T1000 (cell line): ENCODE measurements around the gene ITGA2.
"Not testable (repeated sequence)": the region's sequence is repeated elsewhere in the genome, so short reads cannot be mapped to it uniquely, and the experiment has no call there.

Experiments
- DNase-seq: peaks from one replicate; lab custom pipeline; 2025; ENCODE audit warnings: mixed read lengths; lab: John Stamatoyannopoulos, UW

Gene ITGA2

GRCh38 chr5:52989025-52989780, at the start of gene ITGA2:
ITGA2 (plus strand) TSS chr5:52989352; CDS start chr5:52989469, 117 bp downstream.
- DNase-seq, result peak; percentile 43

- no peak for DNase-seq
Measured at GRCh38 chr5:52943285-52943684, 45.9 kb upstream of the ITGA2 start.

- no peak for DNase-seq
Measured at GRCh38 chr5:52943808-52944207, 45.3 kb upstream of the ITGA2 start.

DNA sequence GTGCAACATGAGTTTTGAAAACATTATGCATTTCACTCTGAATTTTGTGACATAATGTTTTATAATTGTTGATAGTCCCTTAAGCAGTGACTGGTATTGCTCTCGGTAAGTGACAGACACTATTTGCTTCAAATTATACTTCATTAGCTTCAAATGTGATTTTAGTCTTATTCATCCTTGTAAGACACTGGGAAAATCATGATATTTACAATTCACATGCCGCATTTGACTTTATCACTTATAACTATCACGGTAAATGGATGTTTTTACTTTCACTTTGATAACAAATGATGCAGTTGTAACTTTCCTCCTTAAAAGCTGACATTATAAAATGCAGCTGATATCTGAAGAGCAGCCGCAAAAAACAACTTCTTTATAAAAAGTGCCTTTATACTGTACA, 44.1 kb upstream of the ITGA2 start:
- DNase-seq, result no peak

DNA sequence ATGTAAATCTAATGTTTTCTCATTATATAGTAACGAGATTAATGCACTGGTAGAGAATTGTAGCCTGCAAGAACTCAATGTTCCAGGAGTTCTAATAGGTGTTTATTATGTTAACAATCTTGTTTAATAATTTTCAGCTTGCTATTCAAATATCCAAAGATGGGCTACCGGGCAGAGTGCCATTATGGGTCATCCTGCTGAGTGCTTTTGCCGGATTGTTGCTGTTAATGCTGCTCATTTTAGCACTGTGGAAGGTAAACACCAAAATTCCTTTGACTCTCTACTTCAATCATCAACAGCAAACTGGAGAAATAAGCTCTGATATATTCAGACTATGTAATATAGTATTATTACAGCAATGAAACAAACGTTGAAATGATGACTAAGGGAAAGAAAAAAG, 41.9 kb upstream of the ITGA2 start:
- no peak for DNase-seq

DNA sequence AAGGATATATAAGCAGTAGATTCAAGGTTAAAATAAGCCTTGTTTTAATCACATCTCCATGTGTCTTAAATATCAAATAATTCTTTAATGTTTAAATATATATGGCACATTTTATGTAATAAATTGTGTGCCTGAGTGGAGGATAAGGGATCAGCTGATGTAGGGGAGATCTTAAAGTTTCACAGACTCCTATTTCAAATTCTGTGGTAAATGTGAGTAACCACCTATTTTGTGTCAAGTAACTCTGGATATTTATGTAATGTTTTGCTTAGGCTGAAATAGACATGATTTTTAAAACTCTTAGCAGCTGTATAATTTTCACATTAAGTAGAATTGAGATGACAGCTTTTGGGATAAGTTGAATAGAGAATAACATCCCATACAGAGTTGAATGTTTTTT, 41.3 kb upstream of the ITGA2 start:
- no peak for DNase-seq

- DNase-seq, result peak; percentile 37
Measured at GRCh38 chr5:52948418-52949076, 40.6 kb upstream of the ITGA2 start.

GRCh38 chr5:52950686-52951085, 38.5 kb upstream of the ITGA2 start:
- DNase-seq, result no peak

GRCh38 chr5:52952483-52952882, 36.7 kb upstream of the ITGA2 start:
- no peak for DNase-seq

DNA sequence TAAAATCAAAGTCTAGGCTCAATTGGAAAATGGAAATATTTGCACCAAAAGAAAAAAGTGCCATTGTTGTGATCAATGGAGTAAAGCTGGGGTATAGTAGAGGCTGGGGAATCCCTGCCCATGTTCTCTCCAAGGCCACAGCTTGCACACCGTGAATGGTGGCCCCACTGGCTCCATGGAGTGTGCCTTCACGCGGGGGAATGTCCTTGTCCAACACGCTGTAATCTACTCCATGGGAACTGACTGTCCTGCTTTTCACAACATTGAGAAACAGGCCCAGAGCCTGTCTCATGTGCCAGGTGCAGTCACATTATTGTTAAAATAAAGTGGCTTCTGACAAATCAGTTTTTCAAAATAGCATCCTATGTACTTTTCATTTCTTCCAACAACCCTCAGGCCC, 33.1 kb upstream of the ITGA2 start:
- no peak for DNase-seq

GRCh38 chr5:52956915-52957747, 32.0 kb upstream of the ITGA2 start:
- DNase-seq, result no peak

GRCh38 chr5:52961274-52961681, 27.9 kb upstream of the ITGA2 start:
- no peak for DNase-seq

GRCh38 chr5:52963636-52964035, 25.5 kb upstream of the ITGA2 start:
- DNase-seq, result no peak

- DNase-seq, result no peak
Measured at GRCh38 chr5:52964138-52964537, 25.0 kb upstream of the ITGA2 start.

DNA sequence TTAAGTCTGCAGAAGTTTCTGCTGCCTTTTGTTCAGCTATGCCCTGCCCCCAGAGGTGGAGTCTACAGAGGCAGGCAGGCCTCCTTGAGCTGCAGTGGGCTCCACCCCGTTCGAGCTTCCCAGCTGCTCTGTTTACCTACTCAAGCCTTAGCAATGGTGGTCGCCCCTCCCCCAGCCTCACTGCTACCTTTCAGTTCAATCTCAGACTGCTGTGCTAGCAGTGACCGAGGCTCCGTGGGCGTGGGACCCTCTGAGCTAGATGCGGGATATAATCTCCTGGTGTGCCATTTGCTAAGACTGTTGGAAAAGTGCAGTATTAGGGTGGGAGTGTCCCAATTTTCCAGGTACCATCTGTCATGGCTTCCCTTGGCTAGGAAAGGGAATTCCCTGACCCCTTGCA, 13.0 kb upstream of the ITGA2 start:
- not testable (repeated sequence) for DNase-seq

DNA sequence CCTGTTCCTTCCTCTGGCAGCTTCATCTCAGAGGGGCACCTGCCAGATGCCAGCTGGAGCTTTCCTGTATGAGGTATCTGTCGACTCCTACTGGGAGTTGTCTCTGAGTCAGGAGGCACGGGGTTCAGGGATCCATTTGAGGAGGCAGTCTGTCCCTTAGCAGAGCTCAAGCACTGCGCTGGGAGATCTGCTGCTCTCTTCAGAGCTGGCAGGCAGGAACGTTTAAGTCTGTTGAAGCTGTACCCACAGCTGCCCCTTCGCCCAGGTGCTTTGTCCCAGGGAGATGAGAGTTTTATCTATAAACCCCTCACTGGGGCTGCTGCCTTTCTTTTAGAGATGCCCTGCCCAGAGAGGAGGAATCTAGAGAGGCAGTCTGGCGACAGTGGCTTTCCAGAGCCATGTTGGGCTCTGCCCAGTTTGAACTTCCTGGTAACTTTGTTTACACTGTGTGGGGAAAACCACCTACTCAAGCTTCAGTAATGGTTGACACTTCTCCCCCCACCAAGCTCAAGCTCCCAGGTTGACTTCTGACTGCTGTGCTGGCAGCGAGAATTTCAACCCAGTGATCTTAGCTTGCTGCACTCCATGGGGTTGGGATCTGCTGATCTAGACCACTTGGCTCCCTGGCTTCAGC, 11.8 kb upstream of the ITGA2 start:
- DNase-seq, result no peak

GRCh38 chr5:52981507-52981906, 7.6 kb upstream of the ITGA2 start:
- no peak for DNase-seq

- DNase-seq, result no peak
Measured at GRCh38 chr5:52983731-52984636, 5.2 kb upstream of the ITGA2 start.

DNA sequence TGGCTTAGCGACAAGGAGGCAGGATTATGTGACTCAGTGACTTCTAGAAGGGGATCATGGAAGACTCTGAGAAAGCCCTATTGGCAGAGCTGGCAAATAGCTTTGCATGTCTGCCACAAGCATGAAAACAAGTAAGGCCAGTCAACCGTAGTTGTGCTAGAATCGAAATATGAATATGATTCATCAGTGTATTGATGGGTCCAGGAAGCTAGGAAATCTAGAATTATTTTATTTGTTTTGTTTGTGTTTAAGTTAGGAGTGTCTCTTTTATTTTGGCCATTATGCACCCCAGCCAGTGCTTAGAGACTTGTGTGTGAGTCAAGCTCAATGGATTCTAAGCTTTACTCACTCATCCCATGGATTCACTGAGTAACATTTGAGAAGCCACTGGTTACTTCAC, 3.8 kb upstream of the ITGA2 start:
- no peak for DNase-seq

DNA sequence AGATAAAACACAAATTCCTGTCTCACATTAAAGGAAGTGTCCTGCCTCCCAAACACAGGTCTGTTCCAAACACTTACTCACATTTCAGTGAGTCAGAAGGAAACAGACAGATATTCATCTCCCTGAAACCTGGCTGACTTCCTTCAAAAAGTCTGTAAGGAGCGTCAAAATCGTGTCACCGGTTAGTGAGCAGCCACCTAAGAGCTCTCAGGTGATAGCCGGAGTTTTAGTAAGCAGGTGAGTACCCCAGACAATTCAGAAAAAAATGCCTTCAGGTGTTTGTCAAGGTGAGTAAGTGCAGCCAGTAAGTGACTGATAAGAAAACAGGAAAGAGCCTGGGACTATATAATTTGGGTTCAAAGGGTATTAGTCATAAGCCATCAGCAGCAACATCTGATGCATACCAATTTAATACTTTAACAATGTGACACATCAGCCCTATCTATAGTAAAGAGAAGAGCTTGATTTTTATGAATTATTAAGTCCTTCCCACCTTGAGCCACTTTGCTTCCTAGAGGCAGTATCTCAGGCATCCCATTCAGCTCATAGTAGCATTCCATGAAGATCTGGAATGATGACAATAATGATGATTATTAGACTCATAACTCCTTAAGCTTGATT, 1.3 kb upstream of the ITGA2 start:
- no peak for DNase-seq
